ENCODE data around the gene NAA38.
A peak's percentile ranks its signal among the peaks of the same experiment; 100 is the strongest.

NAA38 gene

GRCh38 chr17:7850701-7851437 lies 6.5 kb downstream of the NAA38 start:
- H2AFZ ChIP-seq (ENCODE audit: low read length) = no peak overlapping the region
- peaks cover 6% of the 10 kb centered on the region for H3F3A ChIP-seq (ENCODE audit: insufficient read depth, low read length)
- peaks cover 68% of the 10 kb centered on the region for H3K36me3 ChIP-seq (ENCODE audit: insufficient read depth, low read length)
- H3K27me3 ChIP-seq (ENCODE audit: insufficient read depth, low read length) = no peaks in the 10 kb centered on the region
- H3K4me2 ChIP-seq (ENCODE audit: low read length) = peak overlapping the region; percentile 90
- no peaks in the 10 kb centered on the region for H3K9me2 ChIP-seq (ENCODE audit: low read depth, low read length)
- no peaks in the 10 kb centered on the region for H3K9me3 ChIP-seq (ENCODE audit: low read length)
- H3K9ac ChIP-seq (ENCODE audit: low read length) = peak overlapping the region; percentile 70
- peak overlapping the region; percentile 80 for H3K27ac ChIP-seq (ENCODE audit: low read depth, low read length, poor library complexity, severe bottlenecking)
- H3K4me1 ChIP-seq (ENCODE audit: insufficient read depth, low read length, severe bottlenecking) = peaks cover 35% of the 10 kb centered on the region
- no peaks in the 10 kb centered on the region for H4K20me1 ChIP-seq (ENCODE audit: insufficient read depth, low read length)
- H3K4me3 ChIP-seq (ENCODE audit: low read depth, low read length, poor library complexity, severe bottlenecking) = peak overlapping the region; percentile 66
- no peaks in the 10 kb centered on the region for H3K79me2 ChIP-seq (ENCODE audit: insufficient read depth, low read length)
- no peak for TF ChIP-seq CTCF (IDR thresholded peaks at IDR 0.05; ENCODE audit: low read length)
- no peak for TF ChIP-seq EZH2 (IDR thresholded peaks at IDR 0.05; ENCODE audit: borderline replicate concordance, low read length)

- Histone ChIP-seq H3F3A (ENCODE audit: insufficient read depth, low read length) (peaks cover 6% of the 10 kb centered on the region), H3K4me2 (ENCODE audit: low read length) (peak overlapping the region; percentile 90; the same call in 1 of the 2 replicates), H3K9ac (ENCODE audit: low read length) (peak overlapping the region; percentile 70; the same call in 1 of the 2 replicates), H3K4me3 (ENCODE audit: low read depth, low read length, poor library complexity, severe bottlenecking) (peak overlapping the region; percentile 66), H3K27ac (ENCODE audit: low read depth, low read length, poor library complexity, severe bottlenecking) (peak overlapping the region; percentile 80), H2AFZ (ENCODE audit: low read length) (no peak overlapping the region), H4K20me1 (ENCODE audit: insufficient read depth, low read length) (no peaks in the 10 kb centered on the region), H3K4me1 (ENCODE audit: insufficient read depth, low read length, severe bottlenecking) (peaks cover 35% of the 10 kb centered on the region), H3K79me2 (ENCODE audit: insufficient read depth, low read length) (no peaks in the 10 kb centered on the region), H3K27me3 (ENCODE audit: insufficient read depth, low read length) (no peaks in the 10 kb centered on the region), H3K9me2 (ENCODE audit: low read depth, low read length) (no peaks in the 10 kb centered on the region), H3K36me3 (ENCODE audit: insufficient read depth, low read length) (peaks cover 70% of the 10 kb centered on the region), H3K9me3 (ENCODE audit: low read length) (no peaks in the 10 kb centered on the region)
- no peak for TF ChIP-seq CTCF (IDR thresholded peaks at IDR 0.05; ENCODE audit: low read length)
- TF ChIP-seq EZH2 (IDR thresholded peaks at IDR 0.05; ENCODE audit: borderline replicate concordance, low read length) = no peak
These were observed 7.4 kb downstream of the NAA38 start for GRCh38 chr17:7849751-7850504.

GRCh38 chr17:7849130-7849750 lies 8.1 kb downstream of the NAA38 start:
- no peak overlapping the region for H2AFZ ChIP-seq (ENCODE audit: low read length)
- peaks cover 70% of the 10 kb centered on the region for H3K36me3 ChIP-seq (ENCODE audit: insufficient read depth, low read length)
- TF ChIP-seq CTCF (IDR thresholded peaks at IDR 0.05; ENCODE audit: low read length) (no peak), EZH2 (IDR thresholded peaks at IDR 0.05; ENCODE audit: borderline replicate concordance, low read length) (no peak)
- no peaks in the 10 kb centered on the region for H3K9me3 ChIP-seq (ENCODE audit: low read length)
- no peak overlapping the region; the same call in 1 of the 2 replicates for H3K4me2 ChIP-seq (ENCODE audit: low read length)
- H3K9ac ChIP-seq (ENCODE audit: low read length) = no peak overlapping the region; the same call in 1 of the 2 replicates
- H3K9me2 ChIP-seq (ENCODE audit: low read depth, low read length) = no peaks in the 10 kb centered on the region
- no peak overlapping the region for H3K27ac ChIP-seq (ENCODE audit: low read depth, low read length, poor library complexity, severe bottlenecking)
- H4K20me1 ChIP-seq (ENCODE audit: insufficient read depth, low read length) = no peaks in the 10 kb centered on the region
- H3K4me3 ChIP-seq (ENCODE audit: low read depth, low read length, poor library complexity, severe bottlenecking) = no peak overlapping the region
- H3F3A ChIP-seq (ENCODE audit: insufficient read depth, low read length) = peaks cover 6% of the 10 kb centered on the region
- H3K79me2 ChIP-seq (ENCODE audit: insufficient read depth, low read length) = no peaks in the 10 kb centered on the region
- H3K27me3 ChIP-seq (ENCODE audit: insufficient read depth, low read length) = no peaks in the 10 kb centered on the region
- peaks cover 35% of the 10 kb centered on the region for H3K4me1 ChIP-seq (ENCODE audit: insufficient read depth, low read length, severe bottlenecking)

All from OCI-LY1 (cell line).